Duodenal mucosa (tissue), 2 donors: Measurements from ENCODE around the gene CTTNBP2.

Experiments
- H3K27ac ChIP-seq: one replicate; pipeline ENCODE4 v1.7.0; 2013; ENCODE audit warnings: low read depth, low read length
- H3K27me3 ChIP-seq, 2 donors: one replicate each; pipeline ENCODE4 v1.7.0; 2013; ENCODE audit warnings: low read length in 2 of 2, control low read depth in 1 of 2; ENCODE audit not compliant: insufficient read depth in 2 of 2, control insufficient read depth in 1 of 2
- H3K36me3 ChIP-seq, 2 donors: one replicate each; pipeline ENCODE4 v1.7.0; 2013; ENCODE audit warnings: low read length in 2 of 2, control low read depth in 1 of 2; ENCODE audit not compliant: insufficient read depth in 2 of 2, control insufficient read depth in 1 of 2
- H3K4me1 ChIP-seq, 2 donors: one replicate each; pipeline ENCODE4 v1.7.0; 2013; ENCODE audit warnings: low read length in 2 of 2, control low read depth in 1 of 2; ENCODE audit not compliant: insufficient read depth in 2 of 2, control insufficient read depth in 1 of 2
- H3K4me3 ChIP-seq, 2 donors: one replicate each; pipeline ENCODE4 v1.7.0; 2013; ENCODE audit warnings: low read length in 2 of 2, low read depth in 1 of 2
- H3K9ac ChIP-seq, 2 donors: one replicate each; pipeline ENCODE4 v1.7.0; 2013; ENCODE audit warnings: low read length in 2 of 2, low read depth in 1 of 2
- H3K9me3 ChIP-seq, 2 donors: one replicate each; pipeline ENCODE4 v1.7.0; 2013; ENCODE audit warnings: low read length in 2 of 2, control low read depth in 1 of 2; ENCODE audit not compliant: control insufficient read depth in 1 of 2

CTTNBP2 gene

GRCh38 chr7:117777335-117778142 is 95.7 kb downstream of the CTTNBP2 start:
- no peak overlapping the region for H3K27ac ChIP-seq
- peaks cover 0 to 3% of the 10 kb centered on the region in 2 donors for H3K4me1 ChIP-seq
- H3K36me3 ChIP-seq: no peaks in the 10 kb centered on the region
- H3K4me3 ChIP-seq: no peak overlapping the region
- no peak overlapping the region for H3K9ac ChIP-seq
- no peaks in the 10 kb centered on the region for H3K9me3 ChIP-seq
- H3K27me3 ChIP-seq: no peaks in the 10 kb centered on the region

- H3K27me3 ChIP-seq: no peaks in the 10 kb centered on the region
- H3K4me3 ChIP-seq: no peak overlapping the region
- H3K27ac ChIP-seq: no peak overlapping the region
- H3K9me3 ChIP-seq: no peaks in the 10 kb centered on the region
- no peaks in the 10 kb centered on the region for H3K36me3 ChIP-seq
- peaks cover 0 to 3% of the 10 kb centered on the region in 2 donors for H3K4me1 ChIP-seq
- H3K9ac ChIP-seq: no peak overlapping the region
Measured at GRCh38 chr7:117776224-117776623, 97.0 kb downstream of the CTTNBP2 start.

- no peaks in the 10 kb centered on the region for H3K27me3 ChIP-seq
- no peak overlapping the region for H3K27ac ChIP-seq
- H3K4me3 ChIP-seq: no peak overlapping the region
- no peak overlapping the region for H3K9ac ChIP-seq
- H3K9me3 ChIP-seq: no peaks in the 10 kb centered on the region
- no peaks in the 10 kb centered on the region for H3K36me3 ChIP-seq
- peaks cover 0 to 3% of the 10 kb centered on the region in 2 donors for H3K4me1 ChIP-seq
Measured at GRCh38 chr7:117775801-117776200, 97.4 kb downstream of the CTTNBP2 start.

- no peak overlapping the region for H3K4me3 ChIP-seq
- no peak overlapping the region for H3K9ac ChIP-seq
- H3K4me1 ChIP-seq: peaks cover 0 to 3% of the 10 kb centered on the region in 2 donors
- H3K9me3 ChIP-seq: no peaks in the 10 kb centered on the region
- H3K27me3 ChIP-seq: no peaks in the 10 kb centered on the region
- H3K36me3 ChIP-seq: no peaks in the 10 kb centered on the region
- H3K27ac ChIP-seq: no peak overlapping the region
Measured at GRCh38 chr7:117774943-117775342, 98.3 kb downstream of the CTTNBP2 start.

GRCh38 chr7:117772421-117772820 is 100.8 kb downstream of the CTTNBP2 start:
- Histone ChIP-seq H3K36me3 (no peaks in the 10 kb centered on the region), H3K9ac (no peak overlapping the region), H3K4me1 (peaks cover 0 to under 1% of the 10 kb centered on the region in 2 donors), H3K27me3 (no peaks in the 10 kb centered on the region), H3K9me3 (no peaks in the 10 kb centered on the region), H3K27ac (no peak overlapping the region), H3K4me3 (no peak overlapping the region)

- Histone ChIP-seq H3K9ac (no peak overlapping the region), H3K27ac (no peak overlapping the region)
Measured at GRCh38 chr7:117771756-117772155, 101.5 kb downstream of the CTTNBP2 start.

GRCh38 chr7:117769085-117769484 is 104.2 kb downstream of the CTTNBP2 start:
- Histone ChIP-seq H3K36me3 (no peaks in the 10 kb centered on the region), H3K9me3 (no peaks in the 10 kb centered on the region), H3K4me1 (no peaks in the 10 kb centered on the region), H3K9ac (no peak overlapping the region), H3K27me3 (no peaks in the 10 kb centered on the region), H3K27ac (no peak overlapping the region), H3K4me3 (no peak overlapping the region)

More at GRCh38 chr7:117771756-117772155, 101.5 kb downstream of the CTTNBP2 start:
- Histone ChIP-seq H3K4me3 (no peak overlapping the region), H3K4me1 (no peaks in the 10 kb centered on the region), H3K27me3 (no peaks in the 10 kb centered on the region), H3K36me3 (no peaks in the 10 kb centered on the region), H3K9me3 (no peaks in the 10 kb centered on the region)

GRCh38 chr7:117767951-117768350 is 105.3 kb downstream of the CTTNBP2 start:
- Histone ChIP-seq H3K27me3 (no peaks in the 10 kb centered on the region), H3K4me3 (no peak overlapping the region), H3K9me3 (no peaks in the 10 kb centered on the region), H3K36me3 (no peaks in the 10 kb centered on the region), H3K27ac (no peak overlapping the region), H3K9ac (no peak overlapping the region), H3K4me1 (no peaks in the 10 kb centered on the region)

GRCh38 chr7:117766913-117767312 is 106.3 kb downstream of the CTTNBP2 start:
- H3K4me3 ChIP-seq: no peak overlapping the region
- H3K27ac ChIP-seq: no peak overlapping the region
- H3K4me1 ChIP-seq: no peaks in the 10 kb centered on the region
- no peaks in the 10 kb centered on the region for H3K27me3 ChIP-seq
- no peak overlapping the region for H3K9ac ChIP-seq
- no peaks in the 10 kb centered on the region for H3K36me3 ChIP-seq
- no peaks in the 10 kb centered on the region for H3K9me3 ChIP-seq

- H3K36me3 ChIP-seq: no peaks in the 10 kb centered on the region
- H3K27ac ChIP-seq: no peak overlapping the region
- H3K27me3 ChIP-seq: no peaks in the 10 kb centered on the region
Measured at GRCh38 chr7:117764031-117764430, 109.2 kb downstream of the CTTNBP2 start.

More at GRCh38 chr7:117764031-117764430, 109.2 kb downstream of the CTTNBP2 start:
- Histone ChIP-seq H3K9ac (no peak overlapping the region), H3K4me1 (no peaks in the 10 kb centered on the region), H3K9me3 (no peaks in the 10 kb centered on the region), H3K4me3 (no peak overlapping the region)
